A673 (cell line): ENCODE data around the gene CEP68. TPM values are rescaled to one million over a fixed set of nuclear protein-coding genes. Genes with fewer than 3 reads are reported as not detected.

ENCODE experiments used
- BruUV-seq: library from RNA; stranded (reverse); fragments of 400-500 nt; replicated peaks from 2 replicates; lab custom pipeline; 2021; lab: Mats Ljungman, UMichigan
- CTCF ChIA-PET: fragments of 300-600 bp; sonication (Branson Sonifier 250); formaldehyde crosslinking; loops from one replicate; lab custom pipeline; 2022; ENCODE audit warnings: antibody characterized with exemption; lab: Charles Lee
- POLR2A ChIA-PET: fragments of 300-600 bp; sonication (Branson Sonifier 250); formaldehyde crosslinking; loops from one replicate; lab custom pipeline; 2022; ENCODE audit warnings: antibody characterized with exemption; ENCODE audit not compliant: low non-redundant PET; lab: Charles Lee
- DNase-seq: peaks from one replicate; pipeline ENCODE4 v3.0.0-alpha.2; 2015; ENCODE audit warnings: low spot score
- H3K27ac ChIP-seq: fragments of 200-600 bp; sonication (generic); 2 replicates; pipeline ENCODE4 v1.5.1; 2016; ENCODE audit warnings: mixed run types, low read depth, mild to moderate bottlenecking, mixed read lengths, antibody characterized with exemption, low read length; ENCODE audit not compliant: poor library complexity, severe bottlenecking
- H3K27me3 ChIP-seq: fragments of 200-600 bp; sonication (generic); replicated peaks from 2 replicates; pipeline ENCODE4 v1.6.1; 2017; ENCODE audit warnings: mixed run types, low read depth, mild to moderate bottlenecking, mixed read lengths, antibody characterized with exemption, low read length; ENCODE audit not compliant: insufficient read depth, poor library complexity
- H3K36me3 ChIP-seq: fragments of 200-600 bp; sonication (generic); 2 replicates; pipeline ENCODE4 v1.6.1; 2016; ENCODE audit warnings: mixed run types, mild to moderate bottlenecking, mixed read lengths, antibody characterized with exemption, low read length; ENCODE audit not compliant: insufficient read depth, poor library complexity, severe bottlenecking
- H3K4me1 ChIP-seq: fragments of 200-600 bp; sonication (generic); 2 replicates; pipeline ENCODE4 v1.6.1; 2017; ENCODE audit warnings: mixed run types, mild to moderate bottlenecking, mixed read lengths, antibody characterized with exemption, low read length; ENCODE audit not compliant: insufficient read depth, poor library complexity, severe bottlenecking
- H3K4me3 ChIP-seq: fragments of 200-600 bp; sonication (generic); 2 replicates; pipeline ENCODE4 v1.5.1; 2016; ENCODE audit warnings: low read depth, mixed run types, mild to moderate bottlenecking, mixed read lengths, low read length; ENCODE audit not compliant: poor library complexity, severe bottlenecking
- H3K9me3 ChIP-seq: fragments of 200-600 bp; sonication (generic); 2 replicates; pipeline ENCODE4 v1.6.1; 2016; ENCODE audit warnings: mixed run types, low read depth, mild to moderate bottlenecking, mixed read lengths, antibody characterized with exemption, low read length; ENCODE audit not compliant: poor library complexity, severe bottlenecking
- EZH2 ChIP-seq: fragments of 200-600 bp; sonication (generic); IDR thresholded peaks from 2 replicates; pipeline ENCODE4 v1.6.1; 2017; ENCODE audit warnings: borderline replicate concordance, low read depth, mild to moderate bottlenecking, mixed read lengths, antibody characterized with exemption, low read length; ENCODE audit not compliant: poor library complexity, severe bottlenecking
- intact Hi-C: fragments of 100-400 bp; cut with micrococcal nuclease; formaldehyde crosslinking; loops from one replicate; pipeline ENCODE4 v1.10.0; 2022; ENCODE audit not compliant: unreplicated experiment
- total RNA-seq: library from RNA; stranded (reverse); gene quantifications from 2 replicates; pipeline ENCODE4 v1.2.3, GENCODE V29; 2021
- TF ChIP-seq, protein P1 (sequence below): fragments of 300-800, 200-600 bp; sonication (generic); conservative IDR thresholded peaks from 2 replicates; pipeline ENCODE4 v1.5.1; 2017; ENCODE audit warnings: low read depth, mild to moderate bottlenecking, antibody characterized with exemption, low read length, moderate library complexity, mixed read lengths

CEP68 gene
- total RNA-seq, 1 experiment from 2014 or later = 10.1 TPM

DNA sequence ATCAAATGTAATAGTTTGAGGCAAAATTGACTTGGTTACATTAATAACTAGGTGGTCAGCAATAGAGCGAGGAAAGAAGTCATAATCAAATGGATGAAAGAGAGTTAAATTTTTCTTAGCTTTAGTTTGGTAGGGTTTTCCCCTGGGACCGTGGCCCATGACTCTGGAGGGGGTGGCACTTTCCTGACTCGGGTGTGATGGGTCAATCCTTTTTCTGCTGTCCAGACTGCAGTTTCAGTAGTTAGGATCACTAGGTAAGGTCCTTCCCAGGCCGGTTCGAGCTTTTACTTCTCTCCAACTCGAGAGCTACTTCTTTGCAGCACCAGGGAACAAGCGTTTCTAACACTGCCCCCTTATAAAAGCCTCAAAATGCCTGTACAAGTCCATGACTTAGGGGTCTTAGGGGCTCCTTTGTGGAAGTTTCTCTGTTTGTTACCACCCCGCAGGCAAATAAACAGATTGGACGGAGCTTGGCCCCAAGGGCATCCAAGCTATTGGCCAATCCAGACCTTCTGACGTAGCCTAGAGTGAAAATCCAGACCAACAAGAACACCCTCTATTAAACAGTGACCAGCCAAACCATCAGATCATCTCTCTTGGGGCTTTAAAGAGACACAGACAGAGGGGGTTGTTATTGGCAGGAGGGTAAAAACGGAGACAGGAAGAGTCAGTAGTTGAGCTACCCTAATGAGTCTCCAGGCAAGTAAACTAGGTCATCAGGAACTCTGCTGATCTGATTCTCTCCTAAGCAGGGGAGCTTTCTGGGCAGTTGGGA is 9.4 kb upstream of the CEP68 start:
- H3K4me3 ChIP-seq = no peak overlapping the region
- no peaks in the 10 kb centered on the region for H3K36me3 ChIP-seq
- H3K27me3 ChIP-seq = no peaks in the 10 kb centered on the region
- ChIA-PET POLR2A (interaction anchor here (0.6 kb wide), 1 partner anchor 9 kb away, joined by 3 read pairs; no protein-coding TSS in a partner anchor), CTCF (interaction anchor here (0.6 to 1.5 kb wide), 2 partner anchors 18 to 129 kb away, joined by 4 to 9 read pairs; no protein-coding TSS in a partner anchor)
- intact Hi-C loops = no loop called here
- no peaks in the 10 kb centered on the region for H3K9me3 ChIP-seq
- TF ChIP-seq, protein P1, sequence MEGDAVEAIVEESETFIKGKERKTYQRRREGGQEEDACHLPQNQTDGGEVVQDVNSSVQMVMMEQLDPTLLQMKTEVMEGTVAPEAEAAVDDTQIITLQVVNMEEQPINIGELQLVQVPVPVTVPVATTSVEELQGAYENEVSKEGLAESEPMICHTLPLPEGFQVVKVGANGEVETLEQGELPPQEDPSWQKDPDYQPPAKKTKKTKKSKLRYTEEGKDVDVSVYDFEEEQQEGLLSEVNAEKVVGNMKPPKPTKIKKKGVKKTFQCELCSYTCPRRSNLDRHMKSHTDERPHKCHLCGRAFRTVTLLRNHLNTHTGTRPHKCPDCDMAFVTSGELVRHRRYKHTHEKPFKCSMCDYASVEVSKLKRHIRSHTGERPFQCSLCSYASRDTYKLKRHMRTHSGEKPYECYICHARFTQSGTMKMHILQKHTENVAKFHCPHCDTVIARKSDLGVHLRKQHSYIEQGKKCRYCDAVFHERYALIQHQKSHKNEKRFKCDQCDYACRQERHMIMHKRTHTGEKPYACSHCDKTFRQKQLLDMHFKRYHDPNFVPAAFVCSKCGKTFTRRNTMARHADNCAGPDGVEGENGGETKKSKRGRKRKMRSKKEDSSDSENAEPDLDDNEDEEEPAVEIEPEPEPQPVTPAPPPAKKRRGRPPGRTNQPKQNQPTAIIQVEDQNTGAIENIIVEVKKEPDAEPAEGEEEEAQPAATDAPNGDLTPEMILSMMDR = no peak
- TF ChIP-seq EZH2 = no peak
- no TSS peak for BruUV-seq
- DNase-seq = no peak
- H3K27ac ChIP-seq = no peak overlapping the region
- H3K4me1 ChIP-seq = no peaks in the 10 kb centered on the region

DNA sequence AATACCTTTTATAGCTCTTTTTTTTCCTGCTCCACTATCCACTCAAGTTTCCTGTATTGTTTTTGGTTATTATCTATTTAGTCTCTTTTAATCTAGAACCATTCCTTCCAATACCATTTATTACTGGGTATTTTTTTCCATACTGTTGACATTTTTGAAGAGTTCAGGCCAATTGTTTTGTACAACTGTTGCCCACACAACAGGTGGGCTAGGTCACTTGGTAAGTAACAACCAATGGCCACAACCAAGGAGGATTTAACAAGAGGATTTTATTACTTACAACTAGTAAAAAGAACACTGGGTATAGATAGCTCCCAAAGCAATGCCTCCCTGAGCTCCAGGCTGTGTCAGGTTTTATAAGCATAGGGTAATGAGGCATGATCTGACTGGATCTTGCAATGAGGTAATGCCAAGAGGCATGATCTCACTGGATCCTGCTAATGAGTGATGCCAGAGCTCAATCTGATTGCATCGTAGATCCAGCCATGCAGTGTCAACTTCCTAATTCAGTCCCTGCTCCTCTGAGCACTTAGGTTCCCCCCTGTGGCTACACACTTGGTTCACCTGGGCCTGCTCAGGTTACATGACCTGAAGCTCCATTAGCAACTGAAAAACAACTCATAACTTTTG is 7.1 kb upstream of the CEP68 start:
- POLR2A ChIA-PET = interaction anchor here (0.6 kb wide), 1 partner anchor 15 kb away, joined by 3 read pairs; no protein-coding TSS in a partner anchor

DNA sequence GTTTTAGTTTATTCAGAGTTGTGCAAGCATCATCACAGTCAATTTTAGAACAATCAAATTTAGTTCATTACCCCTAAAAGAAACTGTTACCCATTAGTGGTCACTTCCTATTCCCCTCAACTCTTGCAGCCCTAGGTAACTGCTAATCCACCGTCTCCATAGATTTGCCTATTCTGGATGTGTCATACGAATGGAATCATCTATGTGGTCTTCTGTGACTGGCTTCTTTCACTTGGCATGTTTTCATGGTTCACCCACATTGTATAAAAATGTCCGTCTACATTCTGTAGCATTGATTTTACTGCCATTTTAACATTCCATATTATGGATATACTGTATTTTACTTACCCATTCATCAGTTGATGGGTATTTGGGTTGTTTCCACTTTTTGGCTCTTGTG is 5.3 kb upstream of the CEP68 start:
- Histone ChIP-seq H3K36me3 (no peaks in the 10 kb centered on the region), H3K4me1 (no peaks in the 10 kb centered on the region), H3K27me3 (no peaks in the 10 kb centered on the region), H3K4me3 (no peak overlapping the region), H3K9me3 (no peaks in the 10 kb centered on the region), H3K27ac (no peak overlapping the region)
- no peak for DNase-seq
- no TSS peak for BruUV-seq
- intact Hi-C loops = no loop called here
- no peak for TF ChIP-seq EZH2
- TF ChIP-seq, protein P1 = no peak
- ChIA-PET POLR2A (no interaction called here), CTCF (interaction anchor here (0.7 kb wide), 2 partner anchors 18 to 402 kb away, joined by 3 to 7 read pairs; no protein-coding TSS in a partner anchor)

More for the DNA sequence above, 7.1 kb upstream of the CEP68 start:
- Histone ChIP-seq H3K4me1 (no peaks in the 10 kb centered on the region), H3K36me3 (no peaks in the 10 kb centered on the region), H3K4me3 (no peak overlapping the region), H3K27ac (no peak overlapping the region), H3K9me3 (no peaks in the 10 kb centered on the region), H3K27me3 (no peaks in the 10 kb centered on the region)
- intact Hi-C loops = no loop called here
- BruUV-seq = no TSS peak
- CTCF ChIA-PET = no interaction called here
- no peak for DNase-seq
- TF ChIP-seq, protein P1 = no peak
- no peak for TF ChIP-seq EZH2
